AG04450 (cell line): ENCODE data around the gene PLIN5. TPM values are rescaled to one million over a fixed set of nuclear protein-coding genes. Genes with fewer than 3 reads are reported as not detected.
A peak's percentile ranks its signal among the peaks of the same experiment; 100 is the strongest.
"Not testable (repeated sequence)": the region's sequence is repeated elsewhere in the genome, so short reads cannot be mapped to it uniquely, and the experiment has no call there.

Experiments used
- CTCF ChIA-PET: fragments of 300-600, 350-600 bp; formaldehyde crosslinking; extraction: SDS; loops from one replicate; lab custom pipeline; 2022; ENCODE audit warnings: antibody characterized with exemption, inconsistent platforms; lab: Charles Lee
- POLR2A ChIA-PET: fragments of 350-600 bp; formaldehyde crosslinking; extraction: SDS; loops from one replicate; lab custom pipeline; 2021; ENCODE audit warnings: antibody characterized with exemption, inconsistent platforms; lab: Yijun Ruan, JAX
- DNase-seq: peaks from one replicate; pipeline ENCODE4 v3.0.0-alpha.2; 2011; ENCODE audit warnings: low read depth, low spot score
- H3K27ac ChIP-seq: one replicate; pipeline ENCODE4 v1.5.1; 2012; ENCODE audit warnings: low read depth, low read length, control low read depth
- H3K27me3 ChIP-seq: one replicate; pipeline ENCODE4 v1.6.0; 2012; ENCODE audit warnings: low read length; ENCODE audit not compliant: control insufficient read depth, insufficient read depth
- H3K4me3 ChIP-seq: 2 replicates; pipeline ENCODE4 v1.5.1; 2011; ENCODE audit warnings: mild to moderate bottlenecking, low read depth, low read length, control low read depth
- H3K9me3 ChIP-seq: 2 replicates; pipeline ENCODE4 v1.5.1; 2012; ENCODE audit warnings: low read length; ENCODE audit not compliant: control insufficient read depth, insufficient read depth
- CTCF ChIP-seq: IDR thresholded peaks from 2 replicates; pipeline ENCODE4 v1.5.1; 2011; ENCODE audit warnings: low read depth, low read length, control low read depth, inconsistent platforms
- polyA plus RNA-seq: library from polyadenylated mRNA; depleted of rRNA; stranded (reverse); fragments of >200 nt; gene quantifications from 2 replicates; pipeline ENCODE4 v1.2.3, GENCODE V29; 2011

Gene PLIN5
- polyA plus RNA-seq, 1 experiment = not detected

- TF ChIP-seq CTCF = no peak
- no peak for DNase-seq
Measured at GRCh38 chr19:4529924-4530522, 5.0 kb downstream of the PLIN5 start.

DNA sequence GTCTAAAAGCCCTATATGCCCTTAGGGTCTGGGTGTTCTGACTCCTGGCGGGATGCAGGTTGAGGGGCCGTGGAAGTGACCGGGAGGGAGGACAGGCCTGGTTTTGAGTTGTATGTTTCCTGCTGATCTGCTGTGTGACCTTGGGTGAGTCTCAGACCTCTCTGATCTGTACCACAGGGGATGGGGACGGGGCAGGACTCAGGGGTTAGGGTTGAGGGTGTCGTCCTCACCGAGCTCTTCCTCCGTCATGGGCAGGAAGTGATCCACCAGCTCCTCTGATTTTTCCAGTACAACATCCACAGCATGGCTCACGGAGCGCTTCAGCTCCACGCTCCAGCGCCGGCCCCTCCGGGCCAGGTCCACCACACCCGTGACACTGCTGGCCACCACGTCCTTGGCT lies 6.2 kb downstream of the PLIN5 start:
- CTCF ChIA-PET = no interaction called here

More at GRCh38 chr19:4529924-4530522, 5.0 kb downstream of the PLIN5 start:
- no peaks in the 10 kb centered on the region; the same call in 1 of the 2 replicates for H3K9me3 ChIP-seq
- CTCF ChIA-PET = no interaction called here
- H3K27ac ChIP-seq = no peak overlapping the region
- H3K4me3 ChIP-seq = no peak overlapping the region
- POLR2A ChIA-PET = interaction anchor here (0.7 kb wide), 1 partner anchor 58 kb away, joined by 4 read pairs; the partner anchor contains the start of gene HDGFL2
- H3K27me3 ChIP-seq = peaks cover 18% of the 10 kb centered on the region

GRCh38 chr19:4527377-4527776 lies 7.6 kb downstream of the PLIN5 start:
- DNase-seq, H3K27me3 ChIP-seq, H3K27ac ChIP-seq, CTCF ChIA-PET, H3K4me3 ChIP-seq, H3K9me3 ChIP-seq, POLR2A ChIA-PET: not testable (repeated sequence)

More for the DNA sequence above, 6.2 kb downstream of the PLIN5 start:
- Histone ChIP-seq H3K27me3 (peaks cover 11% of the 10 kb centered on the region), H3K27ac (no peak overlapping the region), H3K4me3 (no peak overlapping the region), H3K9me3 (no peaks in the 10 kb centered on the region; the same call in 1 of the 2 replicates)
- no peak for TF ChIP-seq CTCF
- POLR2A ChIA-PET = no interaction called here
- no peak for DNase-seq

- CTCF ChIA-PET = interaction anchor here (0.6 to 1.8 kb wide), 15 partner anchors 9 to 259 kb away, joined by 3 to 13 read pairs (median 5); partner anchors contain the start of genes HDGFL2 and PLIN5
- TF ChIP-seq CTCF = no peak
- POLR2A ChIA-PET = no interaction called here
Measured at GRCh38 chr19:4525563-4526002, 9.4 kb downstream of the PLIN5 start.

GRCh38 chr19:4524808-4525562 lies 10.0 kb downstream of the PLIN5 start:
- no peak overlapping the region for H3K27ac ChIP-seq
- POLR2A ChIA-PET = no interaction called here
- DNase-seq = no peak
- H3K27me3 ChIP-seq = peaks cover 8% of the 10 kb centered on the region
- peak; percentile 77 for TF ChIP-seq CTCF
- no peak overlapping the region for H3K4me3 ChIP-seq
- CTCF ChIA-PET = interaction anchor here (0.6 to 2.2 kb wide), 18 partner anchors 9 to 258 kb away, joined by 3 to 13 read pairs (median 4); partner anchors contain the start of genes HDGFL2 and PLIN5
- no peaks in the 10 kb centered on the region; the same call in 1 of the 2 replicates for H3K9me3 ChIP-seq

More at GRCh38 chr19:4525563-4526002, 9.4 kb downstream of the PLIN5 start:
- no peak overlapping the region for H3K27ac ChIP-seq
- no peak for DNase-seq
- H3K27me3 ChIP-seq = peaks cover 12% of the 10 kb centered on the region
- H3K4me3 ChIP-seq = no peak overlapping the region
- H3K9me3 ChIP-seq = no peaks in the 10 kb centered on the region; the same call in 1 of the 2 replicates
